GM21526 (cell line): ENCODE results near the gene ZNF428.

ENCODE experiments used
- ATAC-seq: cut with Tn5 transposase; IDR thresholded peaks from one replicate; pipeline ENCODE4 v1.9.1; 2021; ENCODE audit warnings: moderate library complexity; ENCODE audit not compliant: unreplicated experiment, low FRiP score

Gene ZNF428

DNA sequence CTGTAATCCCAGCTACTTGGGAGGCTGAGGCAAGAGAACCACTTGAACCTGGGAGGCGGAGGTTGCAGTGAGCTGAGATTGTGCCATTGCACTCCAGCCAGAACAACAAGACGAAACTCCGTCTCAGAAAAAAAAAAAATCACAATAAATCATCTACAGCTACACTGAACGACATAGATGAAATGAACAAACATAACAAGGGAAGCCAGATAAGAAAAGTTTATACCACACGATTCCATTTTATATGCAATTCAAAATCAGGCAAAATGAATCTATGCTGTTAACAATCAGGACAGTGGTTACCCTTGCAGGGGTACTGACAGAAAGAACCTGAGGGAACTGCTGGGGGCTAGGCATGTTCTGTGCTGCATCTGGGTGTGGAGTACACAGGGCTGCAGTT, 49.8 kb downstream of the ZNF428 start:
- ATAC-seq, result no peak

DNA sequence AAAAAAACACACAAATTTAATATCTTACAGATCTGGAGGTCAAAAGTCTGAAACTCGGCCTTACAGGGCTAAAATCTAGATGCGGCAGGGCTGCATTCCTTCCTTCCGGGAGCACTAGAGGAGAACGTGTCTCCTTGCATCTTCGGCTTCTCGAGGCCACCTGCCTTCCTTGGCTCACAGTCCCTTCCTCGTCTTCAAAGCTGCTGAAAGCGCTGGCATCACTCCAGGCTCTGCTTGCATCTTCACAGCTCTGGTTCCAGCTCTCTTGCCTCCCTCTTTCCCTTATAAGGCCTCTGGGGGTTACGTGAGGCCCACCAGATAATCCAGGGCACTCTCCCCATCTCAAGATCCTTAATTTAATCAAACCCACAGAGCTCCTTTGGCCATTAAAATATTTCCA, 54.6 kb downstream of the ZNF428 start:
- ATAC-seq, result no peak

DNA sequence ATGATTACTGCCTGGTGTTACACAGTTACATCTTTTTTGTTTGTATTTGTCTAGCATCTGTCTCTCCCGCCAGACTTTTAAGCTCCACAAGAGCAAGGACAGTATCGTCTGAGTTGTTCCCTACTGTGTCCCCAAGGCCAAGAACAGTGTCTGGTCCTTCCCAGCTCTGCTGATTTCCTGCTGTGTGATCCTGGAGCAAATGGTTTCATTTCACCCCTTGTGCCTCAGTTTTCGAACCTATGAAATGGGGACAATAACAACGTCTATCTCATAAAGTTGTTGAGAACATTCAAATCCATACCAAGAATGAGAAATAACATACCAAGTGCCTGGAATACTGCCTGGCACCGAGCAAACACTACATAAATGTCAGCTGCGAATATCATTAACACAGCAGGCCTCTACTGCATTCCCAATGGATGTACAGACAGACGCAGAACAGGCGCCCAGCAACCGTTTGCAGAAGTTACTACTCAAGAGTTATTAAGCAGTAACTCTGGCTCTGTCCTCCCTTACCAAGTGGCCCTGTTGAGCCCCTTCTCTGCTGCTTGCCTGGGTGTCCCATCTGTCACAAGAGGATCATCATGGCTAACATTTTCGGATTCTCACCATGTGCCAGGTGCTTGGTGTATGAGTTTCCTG, 55.5 kb downstream of the ZNF428 start:
- no peak for ATAC-seq

DNA sequence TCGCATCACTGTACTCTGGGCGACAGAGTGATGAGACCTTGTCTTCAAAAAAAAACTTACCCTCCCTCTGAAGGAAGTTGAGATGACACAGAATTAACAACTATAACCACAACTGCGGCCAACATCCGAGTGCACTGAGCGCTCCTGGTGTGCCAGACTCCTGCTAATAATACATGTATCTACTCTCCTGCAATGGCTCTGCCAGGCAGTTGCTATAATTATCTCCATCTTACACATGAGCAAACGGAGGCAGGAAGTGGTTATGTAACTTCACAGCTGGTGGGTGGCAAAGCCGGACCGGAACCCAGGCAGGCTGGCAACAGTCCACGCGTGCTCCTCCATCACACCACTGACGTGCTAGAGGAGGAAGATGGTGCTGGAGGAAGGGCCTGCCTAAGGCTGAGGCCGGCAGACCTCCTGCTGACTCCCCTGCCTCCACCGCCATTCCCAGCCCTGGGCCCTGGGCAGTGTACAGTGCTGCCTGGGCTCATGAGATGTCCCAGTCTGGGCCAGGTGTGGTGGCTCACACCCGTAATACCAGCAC, 56.7 kb downstream of the ZNF428 start:
- ATAC-seq, result no peak

- no peak for ATAC-seq
These were observed 57.2 kb downstream of the ZNF428 start for GRCh38 chr19:43562226-43562697.

GRCh38 chr19:43561139-43561970, 58.1 kb downstream of the ZNF428 start:
- no peak for ATAC-seq

DNA sequence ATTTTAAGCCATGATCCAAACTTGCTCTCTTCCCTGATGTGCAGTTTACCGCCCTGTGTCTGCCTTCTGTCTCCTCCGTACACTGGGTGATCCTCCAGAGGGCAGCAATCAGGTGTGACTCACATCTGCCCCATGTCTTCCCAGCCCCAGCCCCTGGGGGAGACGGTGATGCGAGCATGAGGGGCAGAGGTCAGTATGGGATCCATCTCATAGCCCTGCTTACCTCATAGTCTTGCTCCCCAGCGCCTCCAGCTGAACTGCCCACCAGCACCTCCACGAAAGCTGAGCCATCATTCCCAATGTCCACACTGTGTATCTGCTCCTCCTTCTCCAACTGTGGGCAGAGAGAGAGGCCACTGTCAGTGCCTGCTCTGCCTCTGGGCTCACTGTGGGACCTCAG, 58.7 kb downstream of the ZNF428 start:
- no peak for ATAC-seq
